CD14-positive monocyte (primary cell): ENCODE measurements around the gene NAB1. TPM values are rescaled to one million over a fixed set of nuclear protein-coding genes. Genes with fewer than 3 reads are reported as not detected.

Source experiments
- DNase-seq, 3 donors: peaks; one replicate each; pipeline ENCODE4 v3.0.0-alpha.2; 2011 to 2022
- H2AFZ ChIP-seq: 2 replicates; pipeline ENCODE4 v1.6.0; 2012; ENCODE audit warnings: mild to moderate bottlenecking, low read depth, low read length, inconsistent platforms; ENCODE audit not compliant: insufficient read depth, poor library complexity, severe bottlenecking
- H3K27ac ChIP-seq, 2 donors: 1 replicate in 1 of 2; 2 replicates in 1 of 2; pipeline ENCODE4 v1.5.1; 2012 to 2013; ENCODE audit warnings: low read length in 2 of 2, control low read depth in 1 of 2, inconsistent platforms in 1 of 2, low read depth in 1 of 2, mild to moderate bottlenecking in 1 of 2
- H3K27me3 ChIP-seq, 2 donors: one replicate each; pipeline versions ENCODE4 v1.6.0 to v1.6.1; 2011 to 2013; ENCODE audit warnings: low read length in 2 of 2; ENCODE audit not compliant: control insufficient read depth in 2 of 2, insufficient read depth in 2 of 2
- H3K36me3 ChIP-seq, 2 donors: replicated peaks in 1 of 2; 1 replicate in 1 of 2; 2 replicates in 1 of 2; pipeline versions ENCODE4 v1.5.1 to v1.6.1; 2012 to 2013; ENCODE audit warnings: low read length in 2 of 2, control low read depth in 1 of 2, inconsistent platforms in 1 of 2, mild to moderate bottlenecking in 1 of 2; ENCODE audit not compliant: insufficient read depth in 2 of 2, control insufficient read depth in 1 of 2
- H3K4me1 ChIP-seq, 2 donors: 1 replicate in 1 of 2; 2 replicates in 1 of 2; pipeline versions ENCODE4 v1.5.1 to v1.6.1; 2012 to 2013; ENCODE audit warnings: low read length in 2 of 2, control low read depth in 1 of 2, inconsistent platforms in 1 of 2, mild to moderate bottlenecking in 1 of 2, moderate library complexity in 1 of 2; ENCODE audit not compliant: insufficient read depth in 2 of 2, control insufficient read depth in 1 of 2
- H3K4me2 ChIP-seq: replicated peaks from 2 replicates; pipeline ENCODE3; 2012; ENCODE audit warnings: low read length, moderate library complexity, mild to moderate bottlenecking; ENCODE audit not compliant: poor library complexity, severe bottlenecking; ENCODE audit errors: extremely low read depth
- H3K4me3 ChIP-seq, 3 experiments: fragments of 200-600 bp in 1 of 3; sonication (generic) in 1 of 3; replicated peaks in 1 of 3; 1 replicate in 2 of 3; 2 replicates in 1 of 3; pipeline ENCODE4 v1.5.1; 2011 to 2013; ENCODE audit warnings: low read length in 3 of 3, mild to moderate bottlenecking in 3 of 3, control low read depth in 2 of 3, low read depth in 2 of 3, inconsistent platforms in 1 of 3, moderate library complexity in 1 of 3
- H3K79me2 ChIP-seq: 2 replicates; pipeline ENCODE4 v1.6.0; 2012; ENCODE audit warnings: mild to moderate bottlenecking, control low read depth, inconsistent platforms, low read length, moderate library complexity; ENCODE audit not compliant: insufficient read depth
- H3K9ac ChIP-seq: 2 replicates; pipeline ENCODE4 v1.6.0; 2017; ENCODE audit warnings: low read length, mild to moderate bottlenecking; ENCODE audit not compliant: insufficient read depth, poor library complexity, severe bottlenecking
- H3K9me3 ChIP-seq, 2 donors: replicated peaks in 1 of 2; 1 replicate in 1 of 2; 2 replicates in 1 of 2; pipeline versions ENCODE4 v1.5.1 to v1.6.1; 2012 to 2013; ENCODE audit warnings: low read length in 2 of 2, control low read depth in 1 of 2; ENCODE audit not compliant: control insufficient read depth in 1 of 2, insufficient read depth in 1 of 2
- H4K20me1 ChIP-seq: 2 replicates; pipeline ENCODE4 v1.6.0; 2012; ENCODE audit warnings: mild to moderate bottlenecking, low read length, control low read depth, moderate library complexity; ENCODE audit not compliant: insufficient read depth
- H3K27ac Mint-ChIP-seq, 7 donors: one replicate each; pipeline ENCODE4 v1.8.0; 2020; ENCODE audit warnings: mild to moderate bottlenecking in 7 of 7, mixed read lengths in 7 of 7, moderate library complexity in 6 of 7, inconsistent platforms in 2 of 7
- H3K27me3 Mint-ChIP-seq, 3 donors: one replicate each; pipeline ENCODE4 v1.8.0; 2021 to 2022; ENCODE audit warnings: low read depth in 3 of 3, mild to moderate bottlenecking in 3 of 3, mixed read lengths in 3 of 3, moderate library complexity in 3 of 3, inconsistent platforms in 1 of 3
- H3K36me3 Mint-ChIP-seq, 2 donors: one replicate each; pipeline ENCODE4 v1.8.0; 2020; ENCODE audit warnings: mixed read lengths in 2 of 2, inconsistent platforms in 1 of 2, mild to moderate bottlenecking in 1 of 2
- H3K4me1 Mint-ChIP-seq: one replicate; pipeline ENCODE4 v1.8.0; 2020; ENCODE audit warnings: mild to moderate bottlenecking, mixed read lengths
- H3K4me3 Mint-ChIP-seq, 2 donors: one replicate each; pipeline ENCODE4 v1.8.0; 2020; ENCODE audit warnings: mild to moderate bottlenecking in 2 of 2, mixed read lengths in 2 of 2, moderate library complexity in 1 of 2
- H3K9me3 Mint-ChIP-seq, 7 donors: one replicate each; pipeline ENCODE4 v1.8.0; 2020 to 2022; ENCODE audit warnings: mixed read lengths in 7 of 7, mild to moderate bottlenecking in 6 of 7, moderate library complexity in 6 of 7, inconsistent platforms in 2 of 7
- WGBS: methylation state at CpG from one replicate; pipeline ENCODE4 v1.1.5; 2013; ENCODE audit warnings: missing lambda C conversion rate; ENCODE audit not compliant: insufficient coverage; 5-methylcytosine and 5-hydroxymethylcytosine counted together
- intact Hi-C, 2 donors: fragments of 100-400 bp; cut with micrococcal nuclease; formaldehyde crosslinking; loops; one replicate each; pipeline versions ENCODE4 v1.15.0 to v1.15.1; 2023
- polyA plus RNA-seq, 3 donors: library from polyadenylated mRNA; depleted of rRNA in 1 of 3; unstranded in 2 of 3; stranded (reverse) in 1 of 3; fragments of 300-500 nt in 2 of 3; fragments of >200 nt in 1 of 3; fragmentation: Illumina TruSeq in 2 of 3; gene quantifications; 1 replicate in 2 of 3; 2 replicates in 1 of 3; pipeline ENCODE4 v1.2.3, GENCODE V29; 2012 to 2021
- TF ChIP-seq, protein P1 (sequence below): fragments of 200-600 bp; IDR thresholded peaks from one replicate; pipeline ENCODE4 v1.8.0; 2022; ENCODE audit warnings: antibody characterized with exemption, mild to moderate bottlenecking

NAB1 gene
- polyA plus RNA-seq, 3 donors, result 2.9 to 15.5 (median 3.1) TPM

DNA sequence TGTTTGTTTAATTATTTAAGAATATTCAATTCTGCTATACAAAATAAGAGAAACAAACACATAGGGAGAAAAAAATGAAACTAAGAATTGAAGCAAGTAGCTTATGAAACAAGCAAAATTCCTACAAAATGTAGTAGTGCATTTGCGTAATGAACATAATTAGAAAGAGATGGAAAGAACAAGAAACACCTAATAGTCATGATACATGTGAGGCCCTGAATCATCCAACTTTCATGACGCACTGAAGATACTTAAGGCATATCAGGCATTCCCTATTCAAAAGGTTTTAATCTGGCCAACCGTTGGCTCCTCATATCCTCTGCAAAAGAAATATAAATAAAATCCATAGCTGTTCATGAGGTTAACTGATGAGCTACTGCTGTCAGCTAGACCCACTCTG is 14.5 kb upstream of the NAB1 start:
- Mint-ChIP-seq H3K4me1 (peaks cover 14% of the 10 kb centered on the region), H3K36me3 (no peaks in the 10 kb centered on the region), H3K27me3 (peaks cover 2 to 5% (median 3%) of the 10 kb centered on the region in 3 donors), H3K9me3 (no peaks in the 10 kb centered on the region), H3K27ac (no peak overlapping the region), H3K4me3 (no peak overlapping the region)
- TF ChIP-seq, protein P1, sequence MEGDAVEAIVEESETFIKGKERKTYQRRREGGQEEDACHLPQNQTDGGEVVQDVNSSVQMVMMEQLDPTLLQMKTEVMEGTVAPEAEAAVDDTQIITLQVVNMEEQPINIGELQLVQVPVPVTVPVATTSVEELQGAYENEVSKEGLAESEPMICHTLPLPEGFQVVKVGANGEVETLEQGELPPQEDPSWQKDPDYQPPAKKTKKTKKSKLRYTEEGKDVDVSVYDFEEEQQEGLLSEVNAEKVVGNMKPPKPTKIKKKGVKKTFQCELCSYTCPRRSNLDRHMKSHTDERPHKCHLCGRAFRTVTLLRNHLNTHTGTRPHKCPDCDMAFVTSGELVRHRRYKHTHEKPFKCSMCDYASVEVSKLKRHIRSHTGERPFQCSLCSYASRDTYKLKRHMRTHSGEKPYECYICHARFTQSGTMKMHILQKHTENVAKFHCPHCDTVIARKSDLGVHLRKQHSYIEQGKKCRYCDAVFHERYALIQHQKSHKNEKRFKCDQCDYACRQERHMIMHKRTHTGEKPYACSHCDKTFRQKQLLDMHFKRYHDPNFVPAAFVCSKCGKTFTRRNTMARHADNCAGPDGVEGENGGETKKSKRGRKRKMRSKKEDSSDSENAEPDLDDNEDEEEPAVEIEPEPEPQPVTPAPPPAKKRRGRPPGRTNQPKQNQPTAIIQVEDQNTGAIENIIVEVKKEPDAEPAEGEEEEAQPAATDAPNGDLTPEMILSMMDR, result no peak
- Histone ChIP-seq H3K27ac (no peak overlapping the region), H3K79me2 (no peaks in the 10 kb centered on the region), H4K20me1 (no peaks in the 10 kb centered on the region), H2AFZ (no peak overlapping the region), H3K4me3 (no peak overlapping the region), H3K27me3 (no peaks in the 10 kb centered on the region), H3K9me3 (no peaks in the 10 kb centered on the region), H3K4me1 (peaks cover 5 to 8% of the 10 kb centered on the region in 2 donors), H3K9ac (no peak overlapping the region), H3K36me3 (no peaks in the 10 kb centered on the region), H3K4me2 (no peak overlapping the region)
- peak in 1 of 3 donors; percentile 21 for DNase-seq
- intact Hi-C loops, result no loop called here
- WGBS, result 100% methylated on average over 1 of the region's 3 CpGs

- H3K36me3 Mint-ChIP-seq, result no peaks in the 10 kb centered on the region
- peaks cover 5 to 8% of the 10 kb centered on the region in 2 donors for H3K4me1 ChIP-seq
Observed at GRCh38 chr2:190635781-190636180, 13.1 kb upstream of the NAB1 start.

More at GRCh38 chr2:190635781-190636180, 13.1 kb upstream of the NAB1 start:
- Histone ChIP-seq H3K9me3 (no peaks in the 10 kb centered on the region), H3K27ac (no peak overlapping the region), H4K20me1 (no peaks in the 10 kb centered on the region), H3K79me2 (no peaks in the 10 kb centered on the region), H3K4me3 (no peak overlapping the region), H3K27me3 (no peaks in the 10 kb centered on the region), H3K36me3 (no peaks in the 10 kb centered on the region), H2AFZ (no peak overlapping the region), H3K4me2 (no peak overlapping the region), H3K9ac (no peak overlapping the region)
- Mint-ChIP-seq H3K4me1 (peaks cover 15% of the 10 kb centered on the region), H3K9me3 (no peaks in the 10 kb centered on the region), H3K27me3 (peaks cover 2 to 5% (median 2%) of the 10 kb centered on the region in 3 donors), H3K27ac (peak overlapping the region in 2 of 7 donors; percentile 35 to 68), H3K4me3 (no peak overlapping the region)
- peak in 1 of 3 donors; percentile 28 for DNase-seq
- WGBS, result no CpG with 5 or more reads among the region's 4 CpGs
- intact Hi-C loops, result no loop called here
- TF ChIP-seq, protein P1, result peak; percentile 18
